ENCODE measurements around the gene NTN1.

DNA sequence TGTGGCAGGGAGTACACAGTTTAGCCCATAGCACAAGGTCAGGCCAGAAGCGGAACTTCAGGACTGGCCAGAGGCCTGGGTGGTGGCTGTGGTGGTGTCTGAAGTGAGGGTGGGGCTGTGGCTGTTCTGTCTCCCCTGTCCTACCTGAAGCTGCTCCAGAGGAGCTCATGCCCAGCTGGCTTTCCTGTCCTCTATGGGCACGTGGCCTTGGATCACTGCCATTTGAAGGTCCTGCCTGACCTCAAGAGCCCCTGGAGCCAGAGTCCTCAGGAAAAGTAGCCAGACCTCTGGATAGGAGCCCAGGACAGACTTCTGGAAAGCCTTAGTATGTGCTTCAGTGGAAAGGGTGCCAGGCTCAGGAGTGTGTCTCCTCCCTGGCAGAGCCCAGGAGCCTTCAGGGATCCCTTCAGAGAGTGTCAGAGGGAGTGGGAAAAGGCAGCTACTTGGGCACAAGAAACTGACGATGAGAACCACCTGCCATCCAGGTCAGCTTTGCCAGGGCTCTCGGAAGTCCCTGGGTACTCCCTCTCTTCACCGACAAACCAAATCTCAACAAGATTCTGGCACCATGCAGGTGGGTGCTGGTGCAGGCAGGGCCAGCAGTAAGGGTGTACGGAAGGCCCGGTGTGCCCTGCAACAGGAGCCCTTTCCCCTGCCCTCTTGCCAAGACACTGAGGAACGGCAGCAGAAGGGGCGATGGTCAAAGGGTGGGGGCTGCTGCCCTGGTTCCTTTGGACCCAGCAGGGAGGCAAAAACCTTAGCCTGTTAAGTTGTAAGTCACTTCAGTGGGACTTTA is 153.7 kb downstream of the NTN1 start:
- TF ChIP-seq, protein P1, sequence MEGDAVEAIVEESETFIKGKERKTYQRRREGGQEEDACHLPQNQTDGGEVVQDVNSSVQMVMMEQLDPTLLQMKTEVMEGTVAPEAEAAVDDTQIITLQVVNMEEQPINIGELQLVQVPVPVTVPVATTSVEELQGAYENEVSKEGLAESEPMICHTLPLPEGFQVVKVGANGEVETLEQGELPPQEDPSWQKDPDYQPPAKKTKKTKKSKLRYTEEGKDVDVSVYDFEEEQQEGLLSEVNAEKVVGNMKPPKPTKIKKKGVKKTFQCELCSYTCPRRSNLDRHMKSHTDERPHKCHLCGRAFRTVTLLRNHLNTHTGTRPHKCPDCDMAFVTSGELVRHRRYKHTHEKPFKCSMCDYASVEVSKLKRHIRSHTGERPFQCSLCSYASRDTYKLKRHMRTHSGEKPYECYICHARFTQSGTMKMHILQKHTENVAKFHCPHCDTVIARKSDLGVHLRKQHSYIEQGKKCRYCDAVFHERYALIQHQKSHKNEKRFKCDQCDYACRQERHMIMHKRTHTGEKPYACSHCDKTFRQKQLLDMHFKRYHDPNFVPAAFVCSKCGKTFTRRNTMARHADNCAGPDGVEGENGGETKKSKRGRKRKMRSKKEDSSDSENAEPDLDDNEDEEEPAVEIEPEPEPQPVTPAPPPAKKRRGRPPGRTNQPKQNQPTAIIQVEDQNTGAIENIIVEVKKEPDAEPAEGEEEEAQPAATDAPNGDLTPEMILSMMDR (IDR thresholded peaks at IDR 0.05) = no peak
- no peak for TF ChIP-seq SIN3A (IDR thresholded peaks at IDR 0.05; ENCODE audit: borderline replicate concordance, insufficient read depth, low read depth, low read length)
